B cell (primary cell): ENCODE data around the gene ICE2.

ENCODE experiments used
- EZH2 ChIP-seq: IDR thresholded peaks from 2 replicates; pipeline ENCODE4 v1.6.1; 2012; ENCODE audit warnings: borderline replicate concordance, low read depth, mild to moderate bottlenecking, moderate library complexity, low read length; ENCODE audit not compliant: insufficient read depth, poor library complexity, severe bottlenecking
- TF ChIP-seq, protein P1 (sequence below): fragments of 200-600 bp; IDR thresholded peaks from one replicate; pipeline ENCODE4 v1.8.0; 2022; ENCODE audit warnings: antibody characterized with exemption, mild to moderate bottlenecking

DNA sequence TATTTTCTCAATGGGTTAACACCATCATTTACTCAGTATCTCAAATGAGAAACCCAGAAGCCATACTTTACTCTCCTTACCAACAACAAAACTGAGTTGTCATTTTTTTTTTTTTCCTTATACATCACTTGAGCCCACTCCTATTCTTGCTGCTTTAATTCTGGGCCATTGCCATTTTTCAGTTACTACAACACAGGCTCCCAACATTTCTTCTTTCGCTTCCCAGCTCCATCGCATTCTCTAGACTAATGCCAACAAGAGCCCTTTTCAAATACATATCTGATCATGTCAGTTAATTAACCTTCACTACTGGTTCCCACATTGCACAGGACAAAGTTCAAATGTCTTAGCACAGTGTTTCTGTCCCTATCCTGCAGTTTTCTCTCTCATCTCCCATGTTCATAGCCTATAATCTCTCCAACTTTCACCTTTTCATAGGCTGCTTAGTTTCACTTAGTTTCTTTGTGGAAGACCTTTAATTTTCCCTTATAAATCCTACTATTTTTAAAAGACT, 58.7 kb downstream of the ICE2 start:
- TF ChIP-seq, protein P1, sequence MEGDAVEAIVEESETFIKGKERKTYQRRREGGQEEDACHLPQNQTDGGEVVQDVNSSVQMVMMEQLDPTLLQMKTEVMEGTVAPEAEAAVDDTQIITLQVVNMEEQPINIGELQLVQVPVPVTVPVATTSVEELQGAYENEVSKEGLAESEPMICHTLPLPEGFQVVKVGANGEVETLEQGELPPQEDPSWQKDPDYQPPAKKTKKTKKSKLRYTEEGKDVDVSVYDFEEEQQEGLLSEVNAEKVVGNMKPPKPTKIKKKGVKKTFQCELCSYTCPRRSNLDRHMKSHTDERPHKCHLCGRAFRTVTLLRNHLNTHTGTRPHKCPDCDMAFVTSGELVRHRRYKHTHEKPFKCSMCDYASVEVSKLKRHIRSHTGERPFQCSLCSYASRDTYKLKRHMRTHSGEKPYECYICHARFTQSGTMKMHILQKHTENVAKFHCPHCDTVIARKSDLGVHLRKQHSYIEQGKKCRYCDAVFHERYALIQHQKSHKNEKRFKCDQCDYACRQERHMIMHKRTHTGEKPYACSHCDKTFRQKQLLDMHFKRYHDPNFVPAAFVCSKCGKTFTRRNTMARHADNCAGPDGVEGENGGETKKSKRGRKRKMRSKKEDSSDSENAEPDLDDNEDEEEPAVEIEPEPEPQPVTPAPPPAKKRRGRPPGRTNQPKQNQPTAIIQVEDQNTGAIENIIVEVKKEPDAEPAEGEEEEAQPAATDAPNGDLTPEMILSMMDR, result no peak
- no peak for TF ChIP-seq EZH2
